CD4-positive, alpha-beta T cell treated with Interleukin-6 for 4 hours (primary cell): Measurements from ENCODE around the gene ADGRB3.
A peak's percentile ranks its signal among the peaks of the same experiment; 100 is the strongest.

Experiments
- DNase-seq: peaks from one replicate; pipeline ENCODE4 v3.0.0-alpha.2; 2020; ENCODE audit warnings: mixed read lengths

Gene ADGRB3

GRCh38 chr6:68634726-68635411, at the start of gene ADGRB3:
Gene ADGRB3 (plus strand): TSS chr6:68635282. CDS start chr6:68638676, 3,394 bp downstream.
- peak; percentile 4 for DNase-seq

GRCh38 chr6:68593558-68593957, 41.5 kb upstream of the ADGRB3 start:
- DNase-seq: no peak

- no peak for DNase-seq
Measured at GRCh38 chr6:68597642-68598041, 37.4 kb upstream of the ADGRB3 start.

GRCh38 chr6:68615938-68616337, 19.1 kb upstream of the ADGRB3 start:
- no peak for DNase-seq

- no peak for DNase-seq
Measured at GRCh38 chr6:68625998-68626397, 9.1 kb upstream of the ADGRB3 start.

GRCh38 chr6:68628161-68628560, 6.9 kb upstream of the ADGRB3 start:
- DNase-seq: no peak

GRCh38 chr6:68632734-68633133, 2.3 kb upstream of the ADGRB3 start:
- DNase-seq: no peak

GRCh38 chr6:68633281-68633971, 1.7 kb upstream of the ADGRB3 start:
- no peak for DNase-seq

GRCh38 chr6:68633972-68634725, 933 bp upstream of the ADGRB3 start:
- no peak for DNase-seq

- DNase-seq: no peak
Measured at GRCh38 chr6:68635412-68635705, 277 bp downstream of the ADGRB3 start.

GRCh38 chr6:68635706-68636513, 828 bp downstream of the ADGRB3 start:
- no peak for DNase-seq

GRCh38 chr6:68636666-68637065, 1.6 kb downstream of the ADGRB3 start:
- no peak for DNase-seq

- no peak for DNase-seq
Measured at GRCh38 chr6:68637071-68637470, 2.0 kb downstream of the ADGRB3 start.

GRCh38 chr6:68637782-68638181, 2.7 kb downstream of the ADGRB3 start:
- DNase-seq: no peak

- peak; percentile 20 for DNase-seq
Measured at GRCh38 chr6:68638230-68638900, 3.3 kb downstream of the ADGRB3 start.

GRCh38 chr6:68639211-68639610, 4.1 kb downstream of the ADGRB3 start:
- DNase-seq: no peak

GRCh38 chr6:68639826-68640490, 4.9 kb downstream of the ADGRB3 start:
- no peak for DNase-seq

GRCh38 chr6:68640491-68640835, 5.4 kb downstream of the ADGRB3 start:
- no peak for DNase-seq

GRCh38 chr6:68641172-68641571, 6.1 kb downstream of the ADGRB3 start:
- DNase-seq: no peak

- no peak for DNase-seq
Measured at GRCh38 chr6:68642081-68642480, 7.0 kb downstream of the ADGRB3 start.

GRCh38 chr6:68642977-68643376, 7.9 kb downstream of the ADGRB3 start:
- no peak for DNase-seq

GRCh38 chr6:68649669-68650068, 14.6 kb downstream of the ADGRB3 start:
- no peak for DNase-seq
